Effector memory CD4-positive, alpha-beta T cell (primary cell): ENCODE measurements around the gene CBX5.

ENCODE experiments used
- DNase-seq, 3 donors: peaks; one replicate each; pipeline ENCODE4 v3.0.0-alpha.2; 2020
- H3K27ac ChIP-seq: 2 replicates; pipeline ENCODE4 v1.7.0; 2013; ENCODE audit warnings: mild to moderate bottlenecking, low read length, moderate library complexity; ENCODE audit not compliant: insufficient read depth, poor library complexity, severe bottlenecking
- H3K27me3 ChIP-seq: replicated peaks from 2 replicates; pipeline ENCODE4 v1.7.0; 2013; ENCODE audit warnings: mild to moderate bottlenecking, low read length; ENCODE audit not compliant: insufficient read depth, control insufficient read depth, poor library complexity, severe bottlenecking
- H3K36me3 ChIP-seq: 2 replicates; pipeline ENCODE4 v1.7.0; 2013; ENCODE audit warnings: mild to moderate bottlenecking, low read length, moderate library complexity; ENCODE audit not compliant: control insufficient read depth, insufficient read depth
- H3K4me1 ChIP-seq: 2 replicates; pipeline ENCODE4 v1.7.0; 2013; ENCODE audit warnings: low read length, mild to moderate bottlenecking; ENCODE audit not compliant: control insufficient read depth, insufficient read depth, poor library complexity, severe bottlenecking
- H3K4me3 ChIP-seq: 2 replicates; pipeline ENCODE4 v1.7.0; 2013; ENCODE audit warnings: low read length, low read depth, mild to moderate bottlenecking; ENCODE audit not compliant: insufficient read depth, poor library complexity, severe bottlenecking
- H3K9me3 ChIP-seq: 2 replicates; pipeline ENCODE4 v1.7.0; 2013; ENCODE audit warnings: mild to moderate bottlenecking, low read length, moderate library complexity; ENCODE audit not compliant: control insufficient read depth

The CBX5 gene

DNA sequence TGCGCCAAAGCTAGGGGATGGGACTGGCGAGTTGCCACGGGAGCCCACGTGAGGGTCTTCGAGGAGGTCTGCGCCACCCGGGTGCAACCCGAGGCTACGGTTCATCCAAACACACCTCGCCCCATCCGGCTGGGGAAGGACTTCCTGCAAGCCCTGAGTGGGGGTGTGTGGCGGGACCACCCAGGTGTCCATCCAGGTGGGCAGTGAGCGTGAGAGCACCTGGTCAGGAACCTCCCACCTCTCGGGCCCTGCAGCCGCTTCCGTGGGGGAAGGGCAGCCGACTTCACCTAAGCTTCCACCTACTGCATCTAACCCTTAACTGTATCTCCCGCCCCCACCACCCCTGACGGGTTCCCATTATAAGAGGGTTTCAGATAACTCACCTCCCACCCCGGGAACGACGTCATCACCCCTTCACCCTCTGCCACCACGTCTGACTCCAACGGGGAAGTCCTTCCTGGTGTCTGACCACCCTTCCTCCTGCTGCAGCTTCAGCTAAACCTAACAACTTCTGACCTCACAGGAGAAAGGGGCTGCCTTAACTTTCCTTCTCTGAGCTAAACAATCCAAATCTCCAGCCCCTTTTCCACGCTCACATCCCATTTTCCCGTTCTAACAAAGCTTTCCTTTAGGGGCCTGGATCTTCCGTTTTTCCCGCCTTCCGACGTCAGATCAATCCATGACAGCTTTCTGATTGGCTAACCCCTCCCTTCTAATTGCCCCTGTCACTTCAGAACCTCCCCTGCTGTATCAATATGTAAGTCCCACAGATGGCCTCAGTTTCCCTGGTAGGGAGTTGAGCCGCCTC lies 63.7 kb downstream of the CBX5 start:
- peak overlapping the region; percentile 16 for H3K27ac ChIP-seq
- no peaks in the 10 kb centered on the region for H3K36me3 ChIP-seq
- H3K4me3 ChIP-seq, result peak overlapping the region; percentile 24
- no peaks in the 10 kb centered on the region for H3K9me3 ChIP-seq
- peak; percentile 21 to 32 (median 28) for DNase-seq
- no peaks in the 10 kb centered on the region for H3K27me3 ChIP-seq
- H3K4me1 ChIP-seq, result peaks cover 31% of the 10 kb centered on the region

DNA sequence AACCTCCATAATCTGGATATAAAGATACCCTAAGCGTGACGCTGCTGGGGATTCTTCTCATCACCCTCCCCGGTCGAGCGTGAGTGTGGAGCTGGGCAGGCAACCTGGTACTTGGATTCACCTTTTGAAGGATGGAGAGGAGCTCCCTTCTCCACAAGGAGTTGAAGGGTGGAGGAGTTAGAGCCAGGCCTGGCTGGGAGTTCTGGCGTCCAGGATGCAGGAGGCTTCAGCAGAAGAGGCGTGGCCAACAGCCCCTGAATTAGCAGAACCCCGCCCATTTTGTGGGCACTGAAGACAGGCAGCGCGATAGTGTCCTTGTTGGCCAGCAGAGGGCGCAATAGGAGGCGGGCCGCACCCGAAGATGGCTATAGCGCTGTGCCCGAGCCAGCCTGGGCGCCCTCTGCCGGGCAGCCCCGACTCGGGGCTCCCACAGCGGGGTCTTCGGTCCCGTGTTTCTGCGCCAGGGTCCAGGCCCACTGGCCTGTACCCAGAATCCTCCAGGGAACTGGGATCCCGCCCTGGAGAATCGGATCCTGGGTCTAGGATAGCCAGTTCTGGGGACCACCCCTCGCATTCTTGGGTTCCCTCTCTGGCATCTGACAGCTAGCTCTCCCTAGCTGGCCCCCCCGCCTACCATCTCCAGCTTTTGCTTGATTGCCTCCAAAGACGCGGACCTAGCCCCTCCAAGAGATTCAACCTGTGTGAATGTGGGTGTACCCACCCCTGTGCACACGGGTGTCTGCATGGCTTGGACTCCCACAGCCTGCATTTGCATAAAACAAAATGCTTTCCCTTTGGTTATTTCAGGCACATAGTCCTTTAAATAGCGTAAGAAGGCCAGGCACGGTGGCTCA lies 65.1 kb downstream of the CBX5 start:
- no peak overlapping the region for H3K27ac ChIP-seq
- H3K4me1 ChIP-seq, result peaks cover 28% of the 10 kb centered on the region
- no peaks in the 10 kb centered on the region for H3K27me3 ChIP-seq
- no peaks in the 10 kb centered on the region for H3K36me3 ChIP-seq
- no peaks in the 10 kb centered on the region for H3K9me3 ChIP-seq
- peak overlapping the region; percentile 43 for H3K4me3 ChIP-seq
- DNase-seq, result peak; percentile 75 to 86 (median 83)

DNA sequence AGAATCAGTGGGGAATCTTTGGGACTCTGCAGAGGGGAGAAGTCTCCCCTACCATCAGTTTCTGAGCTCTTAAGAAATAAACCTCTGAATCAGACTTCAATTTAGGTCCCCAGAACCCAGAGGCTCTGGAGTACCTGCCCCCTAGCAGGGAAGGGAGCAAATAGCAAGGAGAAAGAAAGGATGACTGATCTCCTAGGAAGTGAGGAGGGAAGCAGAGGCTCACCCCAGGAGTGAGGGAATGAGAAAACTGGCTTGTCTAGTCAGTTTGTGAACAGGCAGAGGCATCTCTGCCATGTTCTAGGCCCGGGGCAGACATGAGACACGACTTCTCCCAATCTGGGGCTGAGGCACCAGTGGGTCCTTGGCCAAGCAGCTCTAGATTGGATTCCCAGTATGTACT lies 66.8 kb downstream of the CBX5 start:
- Histone ChIP-seq H3K27ac (no peak overlapping the region), H3K36me3 (no peaks in the 10 kb centered on the region)

DNA sequence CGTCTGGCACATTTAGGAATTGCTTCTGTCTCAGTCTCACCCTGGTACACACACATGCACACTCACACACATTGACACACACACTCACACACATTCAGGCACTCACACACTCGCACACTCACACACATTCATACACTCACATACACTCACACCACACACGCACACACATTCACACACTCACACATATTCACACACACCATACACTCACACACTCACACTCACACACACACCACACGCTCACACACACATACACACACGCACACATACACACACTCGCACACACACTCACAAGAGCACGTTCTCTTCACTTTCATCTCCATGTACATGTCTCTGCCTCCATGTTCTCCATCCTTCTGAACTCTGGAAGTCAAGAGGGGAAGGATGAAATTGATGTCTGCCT lies 68.0 kb downstream of the CBX5 start:
- no peaks in the 10 kb centered on the region for H3K36me3 ChIP-seq
- H3K4me1 ChIP-seq, result peaks cover 21% of the 10 kb centered on the region
- no peak for DNase-seq
- H3K27me3 ChIP-seq, result no peaks in the 10 kb centered on the region
- no peak overlapping the region for H3K4me3 ChIP-seq
- no peak overlapping the region for H3K27ac ChIP-seq
- no peaks in the 10 kb centered on the region for H3K9me3 ChIP-seq

More for the DNA sequence above, 66.8 kb downstream of the CBX5 start:
- Histone ChIP-seq H3K4me1 (peaks cover 28% of the 10 kb centered on the region), H3K9me3 (no peaks in the 10 kb centered on the region), H3K27me3 (no peaks in the 10 kb centered on the region), H3K4me3 (no peak overlapping the region)
- DNase-seq, result no peak

DNA sequence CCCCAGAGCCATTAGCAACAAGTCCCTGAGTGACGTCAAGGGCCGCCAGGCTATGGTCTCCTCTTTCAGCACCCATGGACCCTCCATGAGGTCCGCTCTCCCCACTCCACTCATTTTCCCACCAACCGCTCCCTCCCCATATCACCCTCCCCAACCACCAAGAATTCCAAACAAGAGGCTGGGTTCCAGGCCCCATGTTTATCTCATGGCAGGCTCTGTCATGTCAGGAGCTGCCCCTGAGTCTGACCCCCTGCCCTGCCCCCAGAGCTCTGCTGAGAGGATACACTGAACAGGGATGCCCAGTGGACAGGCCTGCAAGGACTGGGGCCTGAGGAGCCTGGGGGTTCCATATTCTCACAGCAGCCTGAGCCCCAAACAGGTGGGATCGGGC lies 69.5 kb downstream of the CBX5 start:
- H3K27me3 ChIP-seq, result no peaks in the 10 kb centered on the region
- no peak for DNase-seq
- H3K4me3 ChIP-seq, result no peak overlapping the region
- no peaks in the 10 kb centered on the region for H3K36me3 ChIP-seq
- H3K27ac ChIP-seq, result no peak overlapping the region
- H3K9me3 ChIP-seq, result no peaks in the 10 kb centered on the region
- H3K4me1 ChIP-seq, result peaks cover 8% of the 10 kb centered on the region

DNA sequence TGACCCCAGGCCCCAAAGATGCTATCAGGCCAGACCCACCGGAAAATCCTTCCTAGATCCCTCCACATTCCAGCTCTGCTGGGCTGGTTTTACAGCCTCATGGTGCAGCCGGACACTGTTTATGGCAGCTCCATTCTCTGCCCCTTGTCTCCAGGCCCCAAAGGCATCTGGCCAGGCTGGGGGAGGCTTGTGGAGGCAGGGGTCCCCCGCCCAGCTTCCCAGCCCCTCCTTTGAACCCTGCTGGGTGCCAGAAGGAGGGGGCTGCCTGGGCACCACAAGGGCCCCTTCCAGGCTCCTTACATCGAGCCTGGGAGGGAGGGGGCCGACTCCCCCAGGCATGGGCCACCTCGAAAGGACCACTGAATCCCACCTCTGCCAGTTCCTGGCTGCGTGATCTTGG lies 71.3 kb downstream of the CBX5 start:
- H3K27me3 ChIP-seq, result no peaks in the 10 kb centered on the region
- no peaks in the 10 kb centered on the region for H3K9me3 ChIP-seq
- no peaks in the 10 kb centered on the region for H3K36me3 ChIP-seq
- no peak overlapping the region for H3K27ac ChIP-seq
- DNase-seq, result no peak
- H3K4me3 ChIP-seq, result no peak overlapping the region
- no peaks in the 10 kb centered on the region for H3K4me1 ChIP-seq

DNA sequence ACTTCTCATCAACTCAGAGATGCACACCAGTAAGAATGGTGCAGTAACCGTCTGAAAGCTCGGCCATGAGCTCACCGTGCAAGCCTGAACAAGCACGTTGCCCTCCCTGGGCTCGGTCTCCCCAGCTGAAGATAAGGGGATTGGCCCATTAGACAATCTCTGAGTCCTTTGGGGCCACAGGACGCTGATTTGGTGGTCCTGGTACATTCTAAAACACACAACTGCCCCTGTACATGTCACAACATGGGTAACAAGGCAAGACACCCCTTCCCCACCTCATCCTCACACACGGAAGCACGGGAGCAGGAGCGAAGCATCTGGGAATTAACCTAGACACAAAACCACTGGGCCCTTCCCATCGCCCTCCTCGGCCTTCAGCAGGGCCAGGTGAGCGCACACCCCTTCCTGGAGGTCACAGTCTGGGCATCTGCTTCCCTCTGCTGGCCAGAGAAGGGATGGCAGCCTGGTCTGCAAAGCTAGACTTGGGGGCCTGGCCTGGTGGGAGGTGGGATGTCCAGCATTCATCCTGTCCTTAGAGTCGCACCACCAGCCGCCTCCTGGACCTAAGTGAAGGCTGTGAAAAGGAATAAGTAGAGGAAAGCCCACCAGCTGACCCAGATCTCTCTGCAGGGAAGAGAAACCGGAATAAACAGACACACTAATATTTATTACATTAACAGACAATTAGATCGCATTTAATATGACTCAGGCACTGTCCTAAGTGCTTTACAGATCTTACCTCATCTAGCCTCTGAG lies 72.2 kb downstream of the CBX5 start:
- DNase-seq, result peak; percentile 49 to 65 (median 55)
- Histone ChIP-seq H3K27me3 (no peaks in the 10 kb centered on the region), H3K27ac (no peak overlapping the region)

DNA sequence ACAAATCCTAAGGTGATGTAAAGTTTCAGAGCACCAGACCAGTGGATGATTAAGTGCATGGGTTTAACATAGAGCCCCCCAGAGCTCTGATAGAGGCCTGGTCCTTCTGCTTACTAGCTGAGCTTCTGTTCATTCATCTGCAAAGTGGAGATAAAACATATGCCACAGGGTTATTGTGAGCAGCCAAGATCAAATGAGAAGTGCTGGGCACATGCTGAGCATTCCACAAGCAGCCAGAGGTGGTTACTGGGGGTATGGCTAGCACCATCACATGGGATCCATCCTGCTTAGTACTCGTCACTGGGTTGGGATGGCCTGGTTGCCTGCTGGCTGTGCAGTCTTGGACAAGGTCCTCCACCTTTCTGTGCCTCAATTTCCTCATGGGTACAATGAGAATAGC lies 73.1 kb downstream of the CBX5 start:
- Histone ChIP-seq H3K9me3 (no peaks in the 10 kb centered on the region), H3K4me3 (no peak overlapping the region), H3K27me3 (no peaks in the 10 kb centered on the region), H3K4me1 (no peaks in the 10 kb centered on the region), H3K27ac (no peak overlapping the region), H3K36me3 (no peaks in the 10 kb centered on the region)
- DNase-seq, result no peak

More for the DNA sequence above, 72.2 kb downstream of the CBX5 start:
- Histone ChIP-seq H3K4me1 (no peaks in the 10 kb centered on the region), H3K36me3 (no peaks in the 10 kb centered on the region), H3K9me3 (no peaks in the 10 kb centered on the region), H3K4me3 (no peak overlapping the region)

DNA sequence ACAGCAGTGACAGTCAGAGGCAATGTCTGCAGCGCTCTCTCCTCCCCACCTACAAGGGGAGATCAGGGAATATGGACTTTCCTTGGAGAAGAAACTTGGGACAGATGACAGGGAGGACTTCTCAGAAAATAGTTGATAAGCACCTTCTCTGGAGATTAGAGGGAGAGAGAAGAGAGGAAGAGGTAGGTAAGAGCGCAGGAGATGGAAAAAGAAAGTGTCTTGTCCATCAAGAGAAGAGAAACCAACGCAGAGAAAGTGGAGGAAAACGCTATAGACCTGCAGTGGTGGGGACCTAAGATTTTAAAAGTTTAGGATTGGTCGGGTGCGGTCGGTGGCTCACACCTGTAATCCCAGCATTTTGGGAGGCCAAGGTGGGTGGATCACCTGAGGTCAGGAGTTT lies 75.6 kb downstream of the CBX5 start:
- DNase-seq, result no peak
- H3K36me3 ChIP-seq, result no peaks in the 10 kb centered on the region
- H3K4me1 ChIP-seq, result no peaks in the 10 kb centered on the region
- H3K27ac ChIP-seq, result no peak overlapping the region
- H3K9me3 ChIP-seq, result no peaks in the 10 kb centered on the region
- no peak overlapping the region for H3K4me3 ChIP-seq
- peaks cover 8% of the 10 kb centered on the region for H3K27me3 ChIP-seq
